HepG2 (cell line): Measurements from ENCODE around the gene BTBD19. TPM values are rescaled to one million over a fixed set of nuclear protein-coding genes. Genes with fewer than 3 reads are reported as not detected.
A peak's percentile ranks its signal among the peaks of the same experiment; 100 is the strongest.

Experiments
- ATAC-seq: fragments of 200-7000 bp; cut with Tn5 transposase; 3 replicates; pipeline ENCODE4 v1.9.1; 2020; ENCODE audit warnings: mild to moderate bottlenecking, moderate library complexity
- BruUV-seq: library from RNA; stranded (reverse); fragments of 400-500 nt; replicated peaks from 2 replicates; lab custom pipeline; 2021; lab: Mats Ljungman, UMichigan
- CTCF ChIA-PET: fragments of 300-600 bp; formaldehyde crosslinking; extraction: SDS; loops from one replicate; lab custom pipeline; 2021; ENCODE audit warnings: low total read pairs, inconsistent platforms, low intra/inter-chr PET ratio; lab: Yijun Ruan, JAX
- POLR2A ChIA-PET: fragments of 350-600 bp; sonication (Branson Sonifier 250); formaldehyde crosslinking; loops from one replicate; lab custom pipeline; 2020; ENCODE audit warnings: antibody characterized with exemption, inconsistent platforms; lab: Yijun Ruan, JAX
- DNase-seq: peaks from one replicate; pipeline ENCODE4 v3.0.0-alpha.2; 2015; ENCODE audit warnings: low spot score
- FAIRE-seq: peaks from 3 replicates; lab custom pipeline; 2011; peaks lifted over from hg19 to GRCh38; lab: Jason Lieb, UNC
- H2AFZ ChIP-seq: one replicate; pipeline ENCODE4 v1.6.1; 2011; ENCODE audit warnings: low read length, inconsistent platforms
- H3K27ac ChIP-seq: fragments of 300-600 bp; 3 replicates; pipeline ENCODE4 v1.8.0; 2011; ENCODE audit warnings: mixed run types, mild to moderate bottlenecking, mixed read lengths, low read length, inconsistent platforms; ENCODE audit not compliant: insufficient read depth; ENCODE audit errors: extremely low read length
- H3K27me3 ChIP-seq, 2 experiments: fragments of 200-600 bp in 1 of 2; 2 replicates in 1 of 2; 3 replicates in 1 of 2; pipeline versions ENCODE4 v1.6.0 to v1.8.0; 2011; ENCODE audit warnings: low read length in 2 of 2, mild to moderate bottlenecking in 2 of 2, moderate library complexity in 2 of 2, inconsistent platforms in 1 of 2; ENCODE audit not compliant: insufficient read depth in 2 of 2, control insufficient read depth in 1 of 2
- H3K36me3 ChIP-seq, 2 experiments: fragments of 200-600 bp in 1 of 2; replicated peaks in 1 of 2; 2 replicates in 1 of 2; 3 replicates in 1 of 2; pipeline versions ENCODE4 v1.5.1 to v1.8.0; 2011; ENCODE audit warnings: low read length in 2 of 2, inconsistent platforms in 1 of 2; ENCODE audit not compliant: insufficient read depth in 2 of 2, control insufficient read depth in 1 of 2
- H3K4me1 ChIP-seq: 2 replicates; pipeline ENCODE4 v1.5.1; 2012; ENCODE audit warnings: low read length, inconsistent platforms; ENCODE audit not compliant: insufficient read depth
- H3K4me2 ChIP-seq: 2 replicates; pipeline ENCODE4 v1.6.0; 2011; ENCODE audit warnings: low read depth, low read length, inconsistent platforms
- H3K4me3 ChIP-seq, 3 experiments: fragments of 200-600 bp in 1 of 3; sonication (generic), shearing (Covaris generic) in 1 of 3; replicated peaks in 1 of 3; 2 replicates each; pipeline ENCODE4 v1.5.1; 2011 to 2016; ENCODE audit warnings: low read length in 3 of 3, inconsistent platforms in 2 of 3, low read depth in 2 of 3, mild to moderate bottlenecking in 2 of 3, control low read depth in 1 of 3, mixed read lengths in 1 of 3; ENCODE audit not compliant: insufficient read depth in 1 of 3
- H3K79me2 ChIP-seq: one replicate; pipeline ENCODE4 v1.6.1; 2011; ENCODE audit warnings: low read length, inconsistent platforms; ENCODE audit not compliant: insufficient read depth
- H3K9ac ChIP-seq: 2 replicates; pipeline ENCODE4 v1.6.0; 2011; ENCODE audit warnings: mild to moderate bottlenecking, low read depth, low read length, inconsistent platforms; ENCODE audit not compliant: insufficient read depth
- H3K9me3 ChIP-seq: 2 replicates; pipeline ENCODE4 v1.5.1; 2012; ENCODE audit warnings: mild to moderate bottlenecking, low read length
- H4K20me1 ChIP-seq: 2 replicates; pipeline ENCODE4 v1.6.0; 2011; ENCODE audit warnings: inconsistent platforms, mild to moderate bottlenecking, low read length, moderate library complexity; ENCODE audit not compliant: insufficient read depth
- HDAC6 ChIP-seq: fragments of 200-600 bp; sonication (generic); IDR thresholded peaks from 2 replicates; pipeline ENCODE4 v1.7.0; 2017; ENCODE audit warnings: mild to moderate bottlenecking, antibody characterized with exemption, low read length, low read depth
- HOXA3 ChIP-seq: sonication (generic); formaldehyde crosslinking; IDR thresholded peaks from 2 replicates; pipeline ENCODE4 v1.5.0; 2020; ENCODE audit warnings: missing genetic modification reagents
- RXRA ChIP-seq: sonication (generic); formaldehyde crosslinking; IDR thresholded peaks from 2 replicates; pipeline ENCODE4 v1.5.1; 2020; ENCODE audit warnings: missing genetic modification reagents
- SALL2 ChIP-seq: sonication (generic); formaldehyde crosslinking; IDR thresholded peaks from 2 replicates; pipeline ENCODE4 v1.8.1; 2023; ENCODE audit warnings: mild to moderate bottlenecking, missing genetic modification reagents, inconsistent platforms
- WGBS: methylation state at CpG from one replicate; pipeline ENCODE4 v1.1.6; 2017; ENCODE audit warnings: low lambda C conversion rate; 5-methylcytosine and 5-hydroxymethylcytosine counted together
- in situ Hi-C: cut with HindIII; loops from 2 replicates; pipeline ENCODE4 v1.10.0; 2017; ENCODE audit warnings: low pct_unique_long_range_greater_than_20kb; ENCODE audit not compliant: extremely low pct_ligation_motif_present
- intact Hi-C: fragments of 100-400 bp; cut with micrococcal nuclease; formaldehyde crosslinking; loops from one replicate; pipeline ENCODE4 v1.10.0; 2022; ENCODE audit not compliant: unreplicated experiment
- polyA plus RNA-seq, 8 experiments: library from polyadenylated mRNA; depleted of rRNA in 3 of 8; stranded (reverse) in 7 of 8; unstranded in 1 of 8; fragments of >200 nt; fragmentation: Illumina TruSeq in 4 of 8; extraction: Trizol in 4 of 8; gene quantifications; 2 replicates each; pipeline versions ENCODE4 v1.2.1 to v1.2.3, GENCODE V29; 2011 to 2016; ENCODE audit warnings: low read depth in 4 of 8, missing spikeins in 1 of 8, mixed read lengths in 1 of 8; ENCODE audit not compliant: insufficient read depth in 1 of 8
- total RNA-seq, 5 experiments: library from RNA; depleted of rRNA; stranded (reverse); fragments of >200 nt; fragmentation: Illumina TruSeq; extraction: Trizol; gene quantifications; 2 replicates each; pipeline ENCODE4 v1.2.3, GENCODE V29; 2016; ENCODE audit warnings: low read depth in 1 of 5
- TF ChIP-seq, protein P1 (sequence below): sonication (generic); formaldehyde crosslinking; IDR thresholded peaks from 2 replicates; pipeline ENCODE4 v1.4.0; 2020; ENCODE audit warnings: missing genetic modification reagents, borderline replicate concordance
- TF ChIP-seq, protein P2 (sequence below): sonication (generic); formaldehyde crosslinking; IDR thresholded peaks from 2 replicates; pipeline ENCODE4 v1.5.0; 2020; ENCODE audit warnings: missing genetic modification reagents, mild to moderate bottlenecking, borderline replicate concordance

The BTBD19 gene
- total and polyA plus RNA-seq, 2 of the 13 experiments (the other 11 are each of a cell fraction or from before 2014, with no cell fraction given): 2.7 to 6.7 TPM

DNA sequence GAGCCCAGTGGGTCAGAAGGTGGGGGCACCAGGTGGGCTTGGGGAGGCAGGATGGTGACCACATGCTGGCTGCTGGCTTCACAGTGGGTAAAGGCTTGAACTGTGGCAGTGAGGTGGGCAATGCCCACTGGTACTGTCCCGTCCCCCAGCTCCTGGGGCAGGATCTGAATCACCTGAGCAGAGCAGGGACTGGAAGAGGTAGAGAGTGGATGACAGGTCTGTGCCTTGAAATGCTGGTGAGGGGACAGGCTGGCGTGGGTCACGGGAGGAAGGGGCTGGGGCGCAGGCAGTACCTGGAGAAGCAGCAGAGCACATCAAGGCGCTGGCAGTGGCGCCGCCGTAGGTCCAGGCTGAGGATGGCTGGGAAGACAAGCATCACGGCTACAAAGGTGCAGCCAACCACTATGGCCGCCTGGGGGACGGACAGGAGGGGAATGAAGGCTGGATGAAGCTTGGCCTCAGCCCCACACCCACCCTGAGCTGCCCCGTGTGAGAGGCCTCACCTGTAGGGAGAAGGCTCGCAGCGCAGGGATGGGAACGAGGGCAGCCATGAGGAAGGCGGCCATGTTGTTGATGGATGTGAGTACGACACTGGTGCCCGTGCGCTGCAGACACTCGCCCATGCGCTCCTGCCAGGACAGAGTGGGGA, 19.8 kb downstream of the BTBD19 start:
- FAIRE-seq (no peak), ATAC-seq (no peak), DNase-seq (no peak)
- H3K36me3 ChIP-seq: no peaks in the 10 kb centered on the region
- H3K4me1 ChIP-seq: peaks cover 69% of the 10 kb centered on the region
- peak overlapping the region; percentile 98; the same call in 1 of the 2 replicates for H3K4me2 ChIP-seq
- no TSS peak for BruUV-seq
- ChIA-PET POLR2A (interaction anchor here (0.7 to 11.3 kb wide), 13 partner anchors 10 to 512 kb away, joined by 3 to 570 read pairs (median 13); partner anchors contain the start of genes BEST4, BTBD19, DYNLT4 and HECTD3), CTCF (interaction anchor here (1.2 kb wide), 1 partner anchor 8 kb away, joined by 4 read pairs; no protein-coding TSS in a partner anchor)
- TF ChIP-seq HDAC6 (no peak), HOXA3 (CRISPR knock-in tag) (0 out of 2 replicates have a peak, but pooled peaks have one; percentile 8), RXRA (CRISPR knock-in tag) (no peak), SALL2 (CRISPR knock-in tag) (0 out of 2 replicates have a peak, but pooled peaks have one; percentile 53)
- TF ChIP-seq, protein P1, sequence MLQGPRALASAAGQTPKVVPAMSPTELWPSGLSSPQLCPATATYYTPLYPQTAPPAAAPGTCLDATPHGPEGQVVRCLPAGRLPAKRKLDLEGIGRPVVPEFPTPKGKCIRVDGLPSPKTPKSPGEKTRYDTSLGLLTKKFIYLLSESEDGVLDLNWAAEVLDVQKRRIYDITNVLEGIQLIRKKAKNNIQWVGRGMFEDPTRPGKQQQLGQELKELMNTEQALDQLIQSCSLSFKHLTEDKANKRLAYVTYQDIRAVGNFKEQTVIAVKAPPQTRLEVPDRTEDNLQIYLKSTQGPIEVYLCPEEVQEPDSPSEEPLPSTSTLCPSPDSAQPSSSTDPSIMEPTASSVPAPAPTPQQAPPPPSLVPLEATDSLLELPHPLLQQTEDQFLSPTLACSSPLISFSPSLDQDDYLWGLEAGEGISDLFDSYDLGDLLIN: no peak
- TF ChIP-seq, protein P2, sequence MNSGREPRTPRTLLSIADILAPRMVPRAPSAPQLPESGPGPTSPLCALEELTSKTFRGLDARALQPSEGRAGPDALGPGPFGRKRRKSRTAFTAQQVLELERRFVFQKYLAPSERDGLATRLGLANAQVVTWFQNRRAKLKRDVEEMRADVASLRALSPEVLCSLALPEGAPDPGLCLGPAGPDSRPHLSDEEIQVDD (CRISPR knock-in tag): 0 out of 2 replicates have a peak, but pooled peaks have one; percentile 3
- H3K27me3 ChIP-seq: peaks cover 0 to 16% of the 10 kb centered on the region in 2 experiments; a peak in 1 of 5 replicates
- H2AFZ ChIP-seq: no peak overlapping the region
- no peaks in the 10 kb centered on the region for H4K20me1 ChIP-seq
- H3K79me2 ChIP-seq: no peaks in the 10 kb centered on the region
- in situ Hi-C loops (loop anchor here (5.0 to 25.0 kb wide), 2 partner anchors 36 to 184 kb away; partner anchors contain the start of genes HECTD3 and UROD), intact Hi-C loops (loop anchor here (10.0 kb wide), 1 partner anchor 477 kb away; no protein-coding TSS in a partner anchor)
- no peaks in the 10 kb centered on the region for H3K9me3 ChIP-seq
- WGBS: 91% methylated on average over 21 of the region's 21 CpGs
- no peak overlapping the region for H3K9ac ChIP-seq
- no peak overlapping the region for H3K27ac ChIP-seq
- no peak overlapping the region; a peak in 1 of 6 replicates for H3K4me3 ChIP-seq
